Measurements from ENCODE around the gene LRP8.

Gene LRP8

DNA sequence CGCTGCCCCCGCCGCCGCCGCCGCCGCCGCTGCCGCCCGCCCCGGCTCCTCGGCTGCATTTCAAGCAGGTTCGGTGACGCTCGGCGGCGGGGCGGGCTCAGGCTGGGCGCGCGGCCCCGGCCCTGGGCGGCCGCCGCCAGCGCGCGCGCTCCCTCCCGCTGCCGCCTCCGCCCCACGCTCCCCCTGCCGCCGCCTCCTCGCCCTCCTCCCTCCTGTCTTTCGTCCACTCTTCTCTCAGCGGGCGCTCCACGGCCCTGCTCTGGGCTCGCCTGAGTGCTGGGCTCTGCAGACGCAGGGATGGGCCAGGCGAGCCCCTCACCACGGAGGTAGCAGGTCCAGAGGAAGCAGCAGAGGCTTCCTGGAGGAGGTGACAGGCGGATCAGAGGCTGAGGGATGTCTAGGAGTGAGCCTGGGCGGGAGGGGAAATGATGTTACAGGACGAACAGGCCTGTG is at the start of gene LRP8:
Gene LRP8, minus strand, starts transcription at position 62 of the 453 bp plus-strand sequence. CDS start 158 bp downstream, outside the sequence.
- DNase-seq = peak; percentile 82 to 84

DNA sequence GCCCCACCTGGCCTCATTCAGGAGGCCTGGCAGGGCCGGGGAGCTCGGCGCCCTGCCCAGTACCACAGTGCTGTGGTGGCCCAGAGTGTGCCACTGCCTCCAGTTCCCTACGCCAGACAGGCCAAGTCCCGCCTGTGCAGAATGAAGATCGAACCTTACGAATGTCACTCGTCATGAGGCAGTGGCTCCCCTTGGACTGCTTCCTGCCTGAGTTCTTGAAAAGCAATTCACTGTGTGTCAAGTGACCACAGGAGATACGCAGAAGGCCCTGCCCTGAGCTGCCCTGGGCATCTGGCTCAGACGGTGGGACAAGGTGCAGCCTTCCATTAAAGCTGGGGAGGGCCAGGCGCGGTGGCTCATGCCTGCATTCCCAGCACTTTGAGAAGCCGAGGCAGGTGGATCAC is 49.6 kb upstream of the LRP8 start:
- no peak for DNase-seq

DNA sequence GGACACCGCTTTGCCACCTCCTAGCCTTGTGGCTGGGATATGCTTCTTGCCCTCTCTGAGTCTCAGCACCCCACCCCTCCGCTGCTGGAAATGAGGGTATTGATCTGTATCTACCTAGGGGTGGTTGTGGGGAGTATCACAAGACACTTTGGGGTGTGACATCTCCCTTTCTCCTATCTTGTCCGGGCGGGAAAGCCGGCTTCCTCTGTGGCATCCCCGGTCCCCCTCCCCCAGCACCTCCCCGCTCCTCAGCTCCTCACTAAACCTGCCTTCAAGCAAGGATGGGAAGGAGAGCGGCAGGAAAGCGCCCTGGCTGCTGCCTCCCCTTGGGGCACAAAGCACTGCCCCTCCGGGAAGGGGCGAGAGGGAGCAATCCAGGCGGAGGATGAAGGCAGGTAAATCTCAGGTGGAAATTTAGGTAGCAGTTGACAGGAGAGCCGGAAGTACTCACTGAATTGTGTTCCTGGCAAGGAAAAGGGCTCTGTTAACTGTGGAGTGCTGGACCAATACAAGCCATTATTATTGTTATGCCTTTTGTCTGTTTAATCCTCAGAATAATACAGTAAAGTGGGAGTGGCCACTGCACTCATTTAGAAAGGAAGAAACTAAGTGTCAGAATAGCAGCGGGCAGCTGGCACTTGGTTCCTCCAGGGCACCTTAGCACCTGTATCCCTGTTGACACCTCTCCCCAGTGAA is 49.0 kb upstream of the LRP8 start:
- no peak for DNase-seq

DNA sequence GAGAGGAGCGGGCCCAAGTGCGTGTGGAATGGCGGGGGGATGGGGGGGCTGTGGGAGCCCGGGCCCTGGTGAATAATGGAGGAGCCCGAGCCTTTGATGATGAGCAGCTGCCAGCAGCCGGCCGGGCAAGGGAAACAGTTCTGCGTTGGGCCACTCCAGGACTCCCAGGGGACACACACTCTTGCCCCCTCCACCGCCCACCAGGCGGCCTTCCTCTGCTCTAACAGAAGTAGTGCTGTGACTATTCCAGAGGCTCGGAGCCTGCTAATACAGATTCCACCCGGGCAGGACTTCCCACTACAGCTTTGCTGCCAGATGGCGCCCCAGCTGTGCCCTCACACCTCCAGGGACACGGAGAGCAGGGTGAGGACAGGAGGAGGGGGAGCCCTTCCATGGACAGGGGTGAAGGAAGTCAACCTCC is 48.2 kb upstream of the LRP8 start:
- DNase-seq = no peak

GRCh38 chr1:53375440-53375839 is 47.6 kb upstream of the LRP8 start:
- no peak for DNase-seq

GRCh38 chr1:53373246-53373645 is 45.4 kb upstream of the LRP8 start:
- DNase-seq = no peak

DNA sequence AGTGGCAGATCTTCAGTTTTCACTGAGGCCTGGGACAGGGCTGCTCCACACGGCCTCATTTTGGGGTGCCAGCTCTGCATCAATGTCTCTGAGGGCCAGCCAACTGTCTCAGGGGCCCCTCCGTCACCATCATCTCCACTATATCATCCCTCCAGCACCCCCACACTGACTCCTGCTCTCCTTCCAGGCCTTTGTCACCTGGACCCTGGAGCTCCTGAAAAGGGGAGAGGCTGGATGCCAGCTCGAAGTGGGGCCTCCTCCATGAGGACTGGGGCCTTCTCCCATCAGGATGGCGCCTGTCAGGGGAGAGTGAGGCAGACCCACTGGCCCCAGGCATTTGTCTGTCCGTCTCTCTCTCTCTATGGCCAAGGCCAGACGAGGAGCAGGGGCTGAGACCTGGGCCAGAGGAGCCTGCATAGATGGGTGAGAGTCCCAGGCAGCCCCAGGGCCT is 44.7 kb upstream of the LRP8 start:
- DNase-seq = no peak

DNA sequence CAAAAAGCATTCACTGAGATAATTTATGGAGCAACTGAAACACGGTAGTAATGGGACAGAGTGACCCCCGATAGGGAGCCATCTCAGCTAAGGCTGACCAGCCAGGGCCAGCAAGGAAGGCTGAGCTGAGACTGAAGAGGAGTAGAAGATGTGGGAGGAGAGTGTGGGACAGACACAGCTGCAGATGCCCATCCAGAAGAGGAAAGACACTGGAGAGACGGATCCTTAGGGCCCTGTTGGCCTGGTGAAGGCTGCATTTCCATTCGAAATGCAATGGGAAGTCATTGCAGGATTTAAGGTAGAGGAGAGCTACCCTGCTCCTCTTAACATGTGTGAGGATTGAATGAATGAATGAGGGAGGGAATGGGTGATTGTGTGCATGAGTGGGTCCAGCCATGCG is 44.0 kb upstream of the LRP8 start:
- no peak for DNase-seq

DNA sequence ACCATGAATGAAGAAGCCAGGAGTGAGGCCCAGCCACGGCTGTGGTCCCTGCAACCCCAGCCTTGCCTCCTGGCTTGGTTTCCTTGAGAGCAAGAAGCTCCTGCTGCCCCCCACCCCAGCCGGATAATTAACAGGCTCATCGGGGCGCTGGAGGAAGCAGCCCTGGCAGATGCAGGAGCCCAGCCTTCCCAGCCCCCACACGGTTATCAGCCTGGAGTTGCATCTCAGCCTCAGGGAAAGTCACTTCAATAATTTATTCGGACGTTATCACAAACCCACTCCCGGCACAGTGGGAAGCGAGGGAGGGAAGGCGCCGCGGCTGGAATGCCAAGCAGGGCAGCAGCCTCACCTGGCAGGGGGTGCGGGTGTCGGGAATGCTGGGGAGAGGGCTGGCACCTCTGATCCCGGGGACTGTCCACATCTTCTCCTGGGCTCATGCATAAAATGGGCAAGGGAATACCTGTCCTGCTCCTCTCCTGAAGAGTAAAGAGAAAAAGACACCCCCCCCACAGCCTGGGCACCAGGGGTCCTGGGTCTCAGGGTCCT is 43.3 kb upstream of the LRP8 start:
- no peak for DNase-seq

DNA sequence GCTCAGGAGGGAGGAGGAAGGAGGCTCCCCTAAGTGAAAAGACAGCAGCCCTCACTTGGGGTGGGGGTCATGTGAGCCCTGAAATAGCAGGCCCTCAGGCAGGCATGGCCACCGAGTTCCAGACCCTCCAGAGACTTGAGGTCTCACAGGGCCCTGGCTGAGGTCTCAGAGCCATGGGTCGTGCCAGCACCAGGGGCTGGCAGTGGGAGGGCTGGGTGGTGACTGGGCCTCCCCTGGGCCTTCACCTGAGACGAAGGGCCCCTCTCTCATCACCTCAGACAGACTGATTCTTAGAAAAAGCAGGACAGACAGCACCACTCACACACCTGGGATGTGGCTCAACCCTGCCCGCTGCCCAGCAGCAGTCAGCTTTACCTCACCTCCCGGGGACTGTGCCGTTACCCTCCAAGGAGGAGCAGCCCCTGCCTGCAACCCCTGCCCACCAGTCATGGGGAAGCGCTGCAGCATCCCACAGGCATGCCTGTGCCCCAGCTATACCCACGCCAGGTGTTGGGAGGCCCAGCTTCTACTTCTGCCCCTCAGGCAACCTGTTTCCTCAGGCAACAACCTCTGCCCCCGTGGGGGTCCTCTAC is 42.6 kb upstream of the LRP8 start:
- no peak for DNase-seq

- no peak for DNase-seq
Measured at GRCh38 chr1:53369761-53370160, 41.9 kb upstream of the LRP8 start.

GRCh38 chr1:53369034-53369750 is 41.3 kb upstream of the LRP8 start:
- DNase-seq = no peak

GRCh38 chr1:53368314-53369033 is 40.6 kb upstream of the LRP8 start:
- no peak for DNase-seq

- peak; percentile 18 to 19 for DNase-seq
Measured at GRCh38 chr1:53367503-53368313, 39.8 kb upstream of the LRP8 start.

- DNase-seq = no peak
Measured at GRCh38 chr1:53366901-53367502, 39.1 kb upstream of the LRP8 start.

GRCh38 chr1:53365437-53366063 is 37.7 kb upstream of the LRP8 start:
- no peak for DNase-seq

DNA sequence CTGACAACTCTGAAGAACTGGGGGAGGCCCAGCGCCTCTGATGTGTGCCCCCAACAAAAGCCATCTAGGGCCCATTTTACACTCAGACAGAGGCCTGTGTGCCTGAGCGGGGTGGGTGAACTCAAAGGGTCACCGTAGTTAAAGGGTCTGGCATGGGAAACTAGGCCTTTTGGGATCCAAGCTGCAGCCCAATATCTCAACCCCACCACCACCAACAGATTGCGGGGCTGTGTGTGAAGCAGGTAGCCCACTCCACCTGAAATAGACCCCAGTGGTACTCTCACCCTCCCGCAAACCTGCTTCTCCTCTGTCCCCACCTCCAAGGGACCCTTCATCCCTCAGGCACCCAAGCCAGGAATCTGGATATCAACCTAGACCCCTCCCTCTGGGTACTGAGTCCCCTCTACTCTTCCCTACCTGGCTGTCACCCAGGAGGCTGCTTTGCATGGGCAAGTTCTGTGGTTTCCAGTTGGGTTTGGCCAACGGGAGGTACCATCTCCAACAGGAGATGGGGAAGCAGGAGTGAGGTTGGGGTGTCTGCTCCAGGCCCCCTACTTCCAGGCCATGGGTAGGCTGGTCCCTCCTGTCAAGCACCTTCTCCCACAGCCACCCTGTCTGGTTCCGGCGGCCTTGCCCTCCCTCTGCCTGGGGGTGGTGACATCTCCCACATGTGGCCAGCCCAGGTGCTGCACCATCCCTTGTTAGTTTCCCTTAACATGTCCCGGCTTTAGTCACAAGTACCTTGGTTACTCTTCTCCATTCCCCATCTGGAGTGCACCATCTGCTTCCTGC is 35.2 kb upstream of the LRP8 start:
- DNase-seq = peak in 1 of 2 experiments; percentile 2

DNA sequence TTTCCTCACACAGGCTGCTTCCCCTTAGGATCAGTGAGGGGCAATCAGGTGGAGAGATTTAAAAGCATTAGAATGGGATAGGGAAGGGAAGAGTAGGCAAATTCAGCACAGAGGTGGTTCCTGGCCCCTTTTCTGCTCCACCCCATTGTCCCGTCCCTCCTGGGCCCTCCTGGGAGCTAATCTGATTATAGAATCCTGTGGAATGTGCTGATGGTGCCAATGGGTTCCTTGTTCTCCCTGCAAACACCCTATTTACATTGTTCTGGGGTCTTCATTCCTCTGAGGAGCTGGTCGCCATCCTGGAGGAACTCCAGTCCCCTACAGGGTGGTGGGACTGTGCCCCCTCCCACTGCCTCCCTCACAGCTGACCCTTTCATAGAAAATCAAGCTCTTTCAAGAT is 34.4 kb upstream of the LRP8 start:
- DNase-seq = no peak

GRCh38 chr1:53361541-53361961 is 33.7 kb upstream of the LRP8 start:
- no peak for DNase-seq

- no peak for DNase-seq
Measured at GRCh38 chr1:53359934-53360276, 32.0 kb upstream of the LRP8 start.
